Endothelial cell of umbilical vein (primary cell): ENCODE results near the gene NPIPB2.

Source experiments
- CTCF ChIP-seq, 2 donors: IDR thresholded peaks; 1 replicate in 1 of 2; 2 replicates in 1 of 2; pipeline ENCODE4 v1.5.1; 2011; ENCODE audit warnings: low read length in 2 of 2, mild to moderate bottlenecking in 2 of 2, moderate library complexity in 2 of 2, control low read depth in 1 of 2, inconsistent platforms in 1 of 2, low read depth in 1 of 2; ENCODE audit not compliant: insufficient read depth in 1 of 2; ENCODE audit errors: extremely low read depth in 1 of 2
- EZH2 ChIP-seq: IDR thresholded peaks from 2 replicates; pipeline ENCODE4 v1.6.1; 2012; ENCODE audit warnings: borderline replicate concordance, low read depth, mild to moderate bottlenecking, moderate library complexity, low read length, inconsistent platforms; ENCODE audit not compliant: severe bottlenecking
- FOS ChIP-seq: IDR thresholded peaks from 2 replicates; pipeline ENCODE4 v1.6.1; 2011; ENCODE audit warnings: mild to moderate bottlenecking, low read length, moderate library complexity, borderline replicate concordance; ENCODE audit not compliant: insufficient read depth
- GATA2 ChIP-seq: IDR thresholded peaks from 2 replicates; pipeline ENCODE4 v1.7.0; 2011; ENCODE audit warnings: low read depth, mild to moderate bottlenecking, moderate library complexity, mixed read lengths, low read length; ENCODE audit not compliant: insufficient read length, insufficient read depth
- JUN ChIP-seq: IDR thresholded peaks from 2 replicates; pipeline ENCODE4 v1.6.1; 2011; ENCODE audit warnings: borderline replicate concordance, low read depth; ENCODE audit not compliant: insufficient read length, insufficient read depth
- POLR2A ChIP-seq: IDR thresholded peaks from 2 replicates; pipeline ENCODE4 v1.6.1; 2012; ENCODE audit warnings: low read depth, mild to moderate bottlenecking, control low read depth, low read length
- POLR2AphosphoS5 ChIP-seq: IDR thresholded peaks from 2 replicates; pipeline ENCODE4 v1.6.1; 2012; ENCODE audit warnings: low read depth, mild to moderate bottlenecking, control low read depth, low read length, moderate library complexity; ENCODE audit not compliant: insufficient read depth
- TF ChIP-seq, protein P1 (sequence below): IDR thresholded peaks from 2 replicates; pipeline ENCODE4 v1.6.1; 2011; ENCODE audit not compliant: insufficient read depth, insufficient read length

GRCh38 chr16:11903906-11904305 is 37.9 kb downstream of the NPIPB2 start:
- TF ChIP-seq CTCF (IDR thresholded peaks at IDR 0.05; ENCODE audit: extremely low read depth in 1 of 2, insufficient read depth in 1 of 2, low read depth in 1 of 2, low read length in 2 of 2) (no peak), POLR2A (no peak), GATA2 (no peak), POLR2AphosphoS5 (no peak), EZH2 (no peak), JUN (no peak), FOS (no peak)
- TF ChIP-seq, protein P1, sequence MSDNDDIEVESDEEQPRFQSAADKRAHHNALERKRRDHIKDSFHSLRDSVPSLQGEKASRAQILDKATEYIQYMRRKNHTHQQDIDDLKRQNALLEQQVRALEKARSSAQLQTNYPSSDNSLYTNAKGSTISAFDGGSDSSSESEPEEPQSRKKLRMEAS: no peak
